Calu3 (cell line): Measurements from ENCODE around the gene CYP46A1. TPM values are rescaled to one million over a fixed set of nuclear protein-coding genes. Genes with fewer than 3 reads are reported as not detected.

ENCODE experiments used
- BruUV-seq: library from RNA; stranded (reverse); fragments of 400-500 nt; replicated peaks from 2 replicates; lab custom pipeline; 2021; lab: Mats Ljungman, UMichigan
- CTCF ChIA-PET: fragments of 300-600 bp; sonication (Branson Sonifier 250); formaldehyde crosslinking; loops from one replicate; lab custom pipeline; 2022; ENCODE audit warnings: antibody characterized with exemption; lab: Charles Lee
- DNase-seq: peaks from one replicate; pipeline ENCODE4 v3.0.0; 2022
- H3K27ac Mint-ChIP-seq: one replicate; pipeline ENCODE4 v1.8.0; 2022; ENCODE audit warnings: mixed read lengths; ENCODE audit not compliant: unreplicated experiment
- H3K27me3 Mint-ChIP-seq: one replicate; pipeline ENCODE4 v1.8.0; 2022; ENCODE audit warnings: mixed read lengths; ENCODE audit not compliant: unreplicated experiment
- H3K36me3 Mint-ChIP-seq: one replicate; pipeline ENCODE4 v1.8.0; 2022; ENCODE audit warnings: mild to moderate bottlenecking, moderate library complexity, mixed read lengths; ENCODE audit not compliant: insufficient read depth, unreplicated experiment
- H3K4me1 Mint-ChIP-seq: one replicate; pipeline ENCODE4 v1.8.0; 2022; ENCODE audit warnings: mild to moderate bottlenecking, low read depth, mixed read lengths; ENCODE audit not compliant: unreplicated experiment
- H3K4me3 Mint-ChIP-seq: one replicate; pipeline ENCODE4 v1.8.0; 2022; ENCODE audit warnings: mild to moderate bottlenecking, low read depth, moderate library complexity, mixed read lengths; ENCODE audit not compliant: unreplicated experiment
- H3K9me3 Mint-ChIP-seq: one replicate; pipeline ENCODE4 v1.8.0; 2022; ENCODE audit warnings: low read depth, mixed read lengths; ENCODE audit not compliant: unreplicated experiment
- CTCF ChIP-seq: fragments of 200-600 bp; IDR thresholded peaks from one replicate; pipeline ENCODE4 v1.8.0; 2022; ENCODE audit warnings: antibody characterized with exemption; ENCODE audit not compliant: unreplicated experiment
- intact Hi-C: fragments of 100-400 bp; cut with micrococcal nuclease; formaldehyde crosslinking; loops from one replicate; pipeline ENCODE4 v1.10.0; 2022; ENCODE audit not compliant: unreplicated experiment
- total RNA-seq: library from RNA; stranded (reverse); gene quantifications from 2 replicates; pipeline ENCODE4 v1.2.3, GENCODE V29; 2022

The CYP46A1 gene
- total RNA-seq, 1 experiment from 2014 or later, result not detected

DNA sequence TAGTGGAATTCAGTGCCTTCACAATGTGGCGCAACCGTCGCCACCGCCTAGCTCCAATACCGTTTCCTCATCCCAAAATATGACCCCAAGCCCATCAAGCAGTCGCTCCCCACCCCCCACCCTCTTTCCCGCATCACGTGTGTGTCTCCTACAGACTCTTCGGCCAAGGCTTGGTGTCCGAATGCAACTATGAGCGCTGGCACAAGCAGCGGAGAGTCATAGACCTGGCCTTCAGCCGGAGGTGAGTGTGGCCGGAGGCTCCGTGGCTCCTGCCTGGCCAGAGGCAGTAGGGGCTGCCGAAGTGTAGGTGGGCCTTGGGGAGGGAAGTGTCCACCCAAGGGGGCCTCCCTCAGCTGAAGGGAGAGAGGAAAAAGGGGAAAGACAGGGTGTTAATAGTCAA lies 15.8 kb downstream of the CYP46A1 start:
- CTCF ChIA-PET, result no interaction called here
- Mint-ChIP-seq H3K36me3 (no peaks in the 10 kb centered on the region), H3K27me3 (peaks cover 63% of the 10 kb centered on the region), H3K4me3 (no peak overlapping the region), H3K27ac (no peak overlapping the region), H3K4me1 (no peaks in the 10 kb centered on the region), H3K9me3 (peaks cover 7% of the 10 kb centered on the region)
- TF ChIP-seq CTCF, result no peak
- no peak for DNase-seq
- intact Hi-C loops, result no loop called here
- no TSS peak for BruUV-seq

- intact Hi-C loops, result no loop called here
- Mint-ChIP-seq H3K27ac (no peak overlapping the region), H3K36me3 (no peaks in the 10 kb centered on the region), H3K4me3 (no peak overlapping the region), H3K27me3 (peaks cover 60% of the 10 kb centered on the region), H3K4me1 (no peaks in the 10 kb centered on the region), H3K9me3 (peaks cover 7% of the 10 kb centered on the region)
- no TSS peak for BruUV-seq
- no peak for DNase-seq
- CTCF ChIA-PET, result no interaction called here
- no peak for TF ChIP-seq CTCF
Measured at GRCh38 chr14:99700379-99700778, 16.3 kb downstream of the CYP46A1 start.

DNA sequence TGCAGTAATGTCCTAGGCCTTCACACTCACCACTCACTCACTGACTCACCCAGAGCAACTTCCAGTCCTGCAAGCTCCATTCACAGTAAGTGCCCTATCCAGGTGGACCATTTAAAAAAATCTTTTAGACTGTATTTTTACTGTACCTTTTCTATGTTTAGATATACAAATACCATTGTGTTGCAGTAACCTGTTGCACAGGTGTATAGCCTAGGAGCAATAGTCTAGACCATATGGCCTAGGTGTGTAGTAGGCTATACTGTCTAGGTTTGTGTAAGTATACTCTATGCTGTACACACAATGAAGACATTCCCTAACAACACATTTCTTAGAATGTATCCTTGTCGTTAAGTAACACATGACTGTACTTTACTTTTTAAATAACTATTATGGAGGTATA lies 17.2 kb downstream of the CYP46A1 start:
- CTCF ChIA-PET, result no interaction called here
- intact Hi-C loops, result no loop called here
- no TSS peak for BruUV-seq

DNA sequence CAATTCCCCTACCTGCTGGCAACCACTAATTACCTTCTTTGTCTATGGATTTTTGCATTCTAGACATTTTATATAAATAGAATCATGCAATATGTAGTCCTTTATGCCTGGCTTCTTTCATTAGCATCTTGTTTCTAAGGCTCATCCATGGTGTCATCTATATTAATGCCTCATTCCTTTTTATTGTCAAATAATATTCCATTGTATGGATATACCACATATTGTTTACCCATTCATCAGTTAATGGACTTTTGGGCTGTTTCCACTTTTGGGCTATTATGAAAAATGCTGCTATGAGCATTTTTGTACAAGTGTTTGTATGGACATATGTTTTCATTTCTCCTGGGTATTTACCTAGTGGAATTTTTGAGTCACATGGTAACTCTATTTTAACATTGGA lies 18.0 kb downstream of the CYP46A1 start:
- Mint-ChIP-seq H3K4me3 (no peak overlapping the region), H3K27ac (no peak overlapping the region), H3K4me1 (no peaks in the 10 kb centered on the region), H3K36me3 (no peaks in the 10 kb centered on the region), H3K27me3 (peaks cover 43% of the 10 kb centered on the region), H3K9me3 (peaks cover 7% of the 10 kb centered on the region)
- no peak for DNase-seq
- no TSS peak for BruUV-seq
- intact Hi-C loops, result no loop called here
- no peak for TF ChIP-seq CTCF
- CTCF ChIA-PET, result no interaction called here

More for the DNA sequence above, 17.2 kb downstream of the CYP46A1 start:
- no peak for DNase-seq
- H3K27ac Mint-ChIP-seq, result no peak overlapping the region
- H3K9me3 Mint-ChIP-seq, result peaks cover 7% of the 10 kb centered on the region
- peaks cover 51% of the 10 kb centered on the region for H3K27me3 Mint-ChIP-seq
- H3K4me3 Mint-ChIP-seq, result no peak overlapping the region
- no peaks in the 10 kb centered on the region for H3K4me1 Mint-ChIP-seq
- H3K36me3 Mint-ChIP-seq, result no peaks in the 10 kb centered on the region
- no peak for TF ChIP-seq CTCF
